H9 (cell line): ENCODE measurements around the gene TIGD3. TPM values are rescaled to one million over a fixed set of nuclear protein-coding genes. Genes with fewer than 3 reads are reported as not detected.

ENCODE experiments used
- DNase-seq: peaks from one replicate; pipeline ENCODE4 v3.0.0-alpha.2; 2017
- H2AFZ ChIP-seq: one replicate; pipeline ENCODE4 v1.6.1; 2013; ENCODE audit warnings: mild to moderate bottlenecking, low read length, control low read depth, moderate library complexity
- H2AK5ac ChIP-seq: 2 replicates; pipeline ENCODE4 v1.6.1; 2013; ENCODE audit warnings: low read length, control low read depth, mixed read lengths; ENCODE audit not compliant: insufficient read length
- H2BK120ac ChIP-seq: one replicate; pipeline ENCODE4 v1.6.1; 2013; ENCODE audit warnings: low read depth, mild to moderate bottlenecking, low read length, control low read depth, inconsistent platforms; ENCODE audit not compliant: poor library complexity, severe bottlenecking
- H2BK12ac ChIP-seq: 2 replicates; pipeline ENCODE4 v1.6.1; 2013; ENCODE audit warnings: low read length, control low read depth, mixed read lengths, low read depth; ENCODE audit not compliant: insufficient read length
- H2BK15ac ChIP-seq: 2 replicates; pipeline ENCODE4 v1.6.1; 2013; ENCODE audit warnings: low read depth, low read length, control low read depth
- H2BK20ac ChIP-seq: one replicate; pipeline ENCODE4 v1.6.1; 2013; ENCODE audit warnings: low read depth, mild to moderate bottlenecking, low read length, control low read depth, inconsistent platforms; ENCODE audit not compliant: poor library complexity, severe bottlenecking
- H2BK5ac ChIP-seq: 2 replicates; pipeline ENCODE4 v1.6.1; 2013; ENCODE audit warnings: low read length, control low read depth, mixed read lengths; ENCODE audit not compliant: insufficient read length
- H3K14ac ChIP-seq: 2 replicates; pipeline ENCODE4 v1.6.1; 2013; ENCODE audit warnings: low read length, control low read depth; ENCODE audit not compliant: insufficient read depth
- H3K18ac ChIP-seq: 2 replicates; pipeline ENCODE4 v1.6.1; 2013; ENCODE audit warnings: low read depth, mild to moderate bottlenecking, mixed read lengths, low read length, control low read depth; ENCODE audit not compliant: insufficient read length
- H3K23ac ChIP-seq: 2 replicates; pipeline ENCODE4 v1.6.1; 2013; ENCODE audit warnings: low read length, control low read depth, mixed read lengths, low read depth; ENCODE audit not compliant: insufficient read length
- H3K23me2 ChIP-seq: 2 replicates; pipeline ENCODE4 v1.6.1; 2013; ENCODE audit warnings: low read depth, mild to moderate bottlenecking, mixed read lengths, low read length, control low read depth; ENCODE audit not compliant: insufficient read length, poor library complexity, severe bottlenecking
- H3K27ac ChIP-seq: 2 replicates; pipeline ENCODE4 v1.5.1; 2013; ENCODE audit warnings: low read length, control low read depth, mixed read lengths, low read depth; ENCODE audit not compliant: insufficient read length
- H3K27me3 ChIP-seq: 2 replicates; pipeline ENCODE4 v1.6.1; 2013; ENCODE audit warnings: low read length, control low read depth, inconsistent platforms; ENCODE audit not compliant: insufficient read depth
- H3K4ac ChIP-seq: 2 replicates; pipeline ENCODE4 v1.6.1; 2013; ENCODE audit warnings: low read depth, mild to moderate bottlenecking, control low read depth, inconsistent platforms, low read length, moderate library complexity
- H3K4me1 ChIP-seq: 2 replicates; pipeline ENCODE4 v1.6.1; 2013; ENCODE audit warnings: low read length, control low read depth, inconsistent platforms; ENCODE audit not compliant: insufficient read depth
- H3K4me2 ChIP-seq: 2 replicates; pipeline ENCODE4 v1.6.1; 2013; ENCODE audit warnings: low read length, control low read depth, mixed read lengths; ENCODE audit not compliant: insufficient read length, insufficient read depth
- H3K56ac ChIP-seq: 2 replicates; pipeline ENCODE4 v1.6.1; 2013; ENCODE audit warnings: low read depth, mild to moderate bottlenecking, mixed read lengths, low read length, control low read depth; ENCODE audit not compliant: insufficient read length
- H3K79me1 ChIP-seq: 2 replicates; pipeline ENCODE4 v1.6.1; 2013; ENCODE audit warnings: low read depth, mild to moderate bottlenecking, moderate library complexity, low read length, control low read depth, inconsistent platforms; ENCODE audit not compliant: insufficient read depth, poor library complexity, severe bottlenecking
- H3K79me2 ChIP-seq: 2 replicates; pipeline ENCODE4 v1.6.1; 2013; ENCODE audit warnings: low read length, control low read depth, inconsistent platforms; ENCODE audit not compliant: insufficient read depth
- H3K9ac ChIP-seq: 2 replicates; pipeline ENCODE4 v1.6.1; 2013; ENCODE audit warnings: low read length, control low read depth, mixed read lengths; ENCODE audit not compliant: insufficient read length; ENCODE audit errors: extremely low read depth
- H3K9me3 ChIP-seq: one replicate; pipeline ENCODE4 v1.6.1; 2013; ENCODE audit warnings: low read depth, low read length, inconsistent platforms; ENCODE audit not compliant: control insufficient read depth
- H3T11ph ChIP-seq: one replicate; pipeline ENCODE4 v1.6.1; 2013; ENCODE audit warnings: mild to moderate bottlenecking, low read length, control low read depth, inconsistent platforms
- H4K20me1 ChIP-seq: one replicate; pipeline ENCODE4 v1.6.1; 2013; ENCODE audit not compliant: control insufficient read depth, insufficient read length, insufficient read depth
- H4K5ac ChIP-seq: 2 replicates; pipeline ENCODE4 v1.6.1; 2013; ENCODE audit warnings: low read depth, mild to moderate bottlenecking, mixed read lengths, low read length, control low read depth; ENCODE audit not compliant: insufficient read length
- H4K8ac ChIP-seq: replicated peaks from 2 replicates; pipeline ENCODE4 v1.6.1; 2013; ENCODE audit warnings: low read length, control low read depth, mixed read lengths, low read depth; ENCODE audit not compliant: insufficient read length
- H4K91ac ChIP-seq: 2 replicates; pipeline ENCODE4 v1.6.1; 2013; ENCODE audit warnings: low read depth, mild to moderate bottlenecking, moderate library complexity, mixed read lengths, low read length, control low read depth; ENCODE audit not compliant: insufficient read length
- H3K27ac Mint-ChIP-seq, 3 experiments: 2 replicates in 2 of 3; 3 replicates in 1 of 3; pipeline ENCODE4 v1.8.0; 2020 to 2021; ENCODE audit warnings: mixed read lengths in 3 of 3, mild to moderate bottlenecking in 1 of 3, moderate library complexity in 1 of 3
- H3K27me3 Mint-ChIP-seq: 2 replicates; pipeline ENCODE4 v1.8.0; 2021; ENCODE audit warnings: low read depth, mild to moderate bottlenecking, moderate library complexity, mixed read lengths
- H3K36me3 Mint-ChIP-seq, 3 experiments: 2 replicates in 2 of 3; 3 replicates in 1 of 3; pipeline ENCODE4 v1.8.0; 2020 to 2021; ENCODE audit warnings: low read depth in 3 of 3, mixed read lengths in 3 of 3; ENCODE audit not compliant: insufficient read depth in 1 of 3
- H3K4me1 Mint-ChIP-seq, 2 experiments: 2 replicates each; pipeline ENCODE4 v1.8.0; 2020; ENCODE audit warnings: mixed read lengths in 2 of 2
- H3K4me3 Mint-ChIP-seq, 2 experiments: 2 replicates in 1 of 2; 3 replicates in 1 of 2; pipeline ENCODE4 v1.8.0; 2020 to 2021; ENCODE audit warnings: mild to moderate bottlenecking in 2 of 2, mixed read lengths in 2 of 2, moderate library complexity in 1 of 2
- H3K9me3 Mint-ChIP-seq, 2 experiments: 2 replicates in 1 of 2; 3 replicates in 1 of 2; pipeline ENCODE4 v1.8.0; 2020; ENCODE audit warnings: mild to moderate bottlenecking in 2 of 2, mixed read lengths in 2 of 2, moderate library complexity in 1 of 2
- CTCF ChIP-seq: fragments of 200-600 bp; sonication (generic); conservative IDR thresholded peaks from 3 replicates; pipeline ENCODE4 v1.8.0; 2021; ENCODE audit warnings: antibody characterized with exemption, mild to moderate bottlenecking
- WGBS: extraction: QIAGEN DNeasy Blood & Tissue Kit; methylation state at CpG from one replicate; pipeline ENCODE4 v1.1.7; 2013; ENCODE audit warnings: missing lambda C conversion rate, low lambda C conversion rate, mixed read lengths; ENCODE audit not compliant: insufficient read length; ENCODE audit errors: extremely low coverage; 5-methylcytosine and 5-hydroxymethylcytosine counted together
- total RNA-seq: library from RNA; stranded (reverse); gene quantifications from 2 replicates; pipeline ENCODE4 v1.2.1, GENCODE V29; 2021

Gene TIGD3
- total RNA-seq, 1 experiment from 2014 or later = 0.66 TPM

GRCh38 chr11:65384301-65384889, 29.8 kb downstream of the TIGD3 start:
- no peak overlapping the region; a peak in 1 of 7 replicates for H3K27ac Mint-ChIP-seq
- no peak overlapping the region for H3K4me3 Mint-ChIP-seq
- H4K91ac ChIP-seq = no peak overlapping the region
- H2BK12ac ChIP-seq = no peak overlapping the region
- H3K9ac ChIP-seq = no peak overlapping the region
- TF ChIP-seq CTCF = no peak
- H3K4me2 ChIP-seq = no peak overlapping the region
- H3K23ac ChIP-seq = no peak overlapping the region
- H4K8ac ChIP-seq = no peak overlapping the region
- H3T11ph ChIP-seq = no peak overlapping the region
- no peak overlapping the region for H3K14ac ChIP-seq
- peaks cover 17 to 18% of the 10 kb centered on the region in 2 experiments for H3K4me1 Mint-ChIP-seq
- H3K79me2 ChIP-seq = no peaks in the 10 kb centered on the region
- 0 out of 2 replicates have a peak, but pooled peaks cover 2% of the 10 kb centered on the region for H3K4me1 ChIP-seq
- peaks cover 3% of the 10 kb centered on the region for H3K27me3 Mint-ChIP-seq
- H3K79me1 ChIP-seq = no peaks in the 10 kb centered on the region
- H3K36me3 Mint-ChIP-seq = peaks cover 0 to 5% (median 3%) of the 10 kb centered on the region in 3 experiments; a peak in 2 of 7 replicates
- no peaks in the 10 kb centered on the region for H4K20me1 ChIP-seq
- no peak overlapping the region for H3K56ac ChIP-seq
- no peak overlapping the region for H4K5ac ChIP-seq
- H3K9me3 ChIP-seq = no peaks in the 10 kb centered on the region
- WGBS = no CpG with 5 or more reads among the region's 8 CpGs
- no peak overlapping the region for H3K27ac ChIP-seq
- H3K4ac ChIP-seq = no peak overlapping the region
- H2BK15ac ChIP-seq = no peak overlapping the region
- H2BK120ac ChIP-seq = no peak overlapping the region
- no peak overlapping the region for H2BK5ac ChIP-seq
- DNase-seq = no peak
- H2AK5ac ChIP-seq = no peak overlapping the region
- no peaks in the 10 kb centered on the region for H3K9me3 Mint-ChIP-seq
- no peak overlapping the region for H2AFZ ChIP-seq
- H3K27me3 ChIP-seq = no peaks in the 10 kb centered on the region
- H3K18ac ChIP-seq = no peak overlapping the region
- H3K23me2 ChIP-seq = no peaks in the 10 kb centered on the region
- H2BK20ac ChIP-seq = no peak overlapping the region
